Stimulated activated naive B cell treated with anti-CD40 and anti-IgM and Interleukin-4, amounts not matched to agents 10 μg/mL and 1 μg/mL and 100 μg/mL, for 72 hours (primary cell): ENCODE measurements around the gene NEURL4.
"Not testable (repeated sequence)": the region's sequence is repeated elsewhere in the genome, so short reads cannot be mapped to it uniquely, and the experiment has no call there.

Experiments used
- ATAC-seq, 2 donors: fragments of 150-1000 bp; cut with Tn5 transposase; replicated peaks; 2 replicates each; pipeline ENCODE4 v1.10.0; 2021; ENCODE audit warnings: moderate library complexity in 1 of 2
- DNase-seq: peaks from one replicate; pipeline ENCODE4 v3.0.0; 2021
- H3K27ac Mint-ChIP-seq: one replicate; pipeline ENCODE4 v1.8.0; 2022; ENCODE audit warnings: mild to moderate bottlenecking, mixed read lengths
- H3K27me3 Mint-ChIP-seq, 2 donors: one replicate each; pipeline ENCODE4 v1.8.0; 2022; ENCODE audit warnings: mixed read lengths in 2 of 2
- H3K36me3 Mint-ChIP-seq, 2 donors: one replicate each; pipeline ENCODE4 v1.8.0; 2022; ENCODE audit warnings: mixed read lengths in 2 of 2, mild to moderate bottlenecking in 1 of 2
- H3K4me1 Mint-ChIP-seq, 2 donors: one replicate each; pipeline ENCODE4 v1.8.0; 2022; ENCODE audit warnings: mixed read lengths in 2 of 2, mild to moderate bottlenecking in 1 of 2
- H3K4me3 Mint-ChIP-seq, 2 donors: one replicate each; pipeline ENCODE4 v1.8.0; 2022; ENCODE audit warnings: mild to moderate bottlenecking in 2 of 2, mixed read lengths in 2 of 2, moderate library complexity in 1 of 2
- H3K9me3 Mint-ChIP-seq, 2 donors: one replicate each; pipeline ENCODE4 v1.8.0; 2022; ENCODE audit warnings: mixed read lengths in 2 of 2, mild to moderate bottlenecking in 1 of 2

NEURL4 gene

DNA sequence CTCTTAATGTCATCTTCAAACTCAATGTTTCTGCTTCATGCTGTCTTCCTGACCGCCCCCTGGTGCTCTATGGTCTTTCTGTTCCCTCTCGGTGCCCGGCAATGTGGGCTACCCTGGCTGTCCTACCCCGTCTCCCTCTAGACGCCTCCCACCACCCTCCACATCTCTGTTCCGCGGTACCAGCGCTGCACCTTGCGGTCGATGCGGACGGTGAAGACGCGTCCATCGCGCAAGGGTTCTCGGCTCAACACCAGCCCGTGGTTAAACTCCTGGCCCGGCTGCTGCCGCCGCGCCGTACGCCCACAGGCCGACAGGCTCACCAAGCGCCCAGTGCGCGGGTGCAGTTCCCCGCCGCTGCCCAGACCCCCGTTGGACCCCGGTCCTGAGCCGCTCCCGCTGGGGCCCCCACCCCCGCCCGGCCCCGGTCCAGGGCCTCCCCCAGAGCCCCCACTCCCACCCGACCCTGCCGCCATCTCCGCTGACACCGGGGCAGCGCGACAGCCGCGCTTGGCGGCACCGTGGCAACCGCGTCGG is at the start of gene NEURL4:
NEURL4 (minus strand) TSS at position 496 of the 534 bp plus-strand sequence; CDS start at position 473, 23 bp downstream.
- Mint-ChIP-seq H3K4me1 (peaks cover 45 to 70% of the 10 kb centered on the region in 2 donors), H3K4me3 (peak within 1 kb of the TSS; percentile 95 to 97), H3K36me3 (peaks cover 22 to 39% of the 10 kb centered on the region in 2 donors), H3K9me3 (no peaks in the 10 kb centered on the region), H3K27me3 (no peaks in the 10 kb centered on the region), H3K27ac (peak within 1 kb of the TSS; percentile 99)
- ATAC-seq: peak; percentile 17 to 20
- no peak for DNase-seq

DNA sequence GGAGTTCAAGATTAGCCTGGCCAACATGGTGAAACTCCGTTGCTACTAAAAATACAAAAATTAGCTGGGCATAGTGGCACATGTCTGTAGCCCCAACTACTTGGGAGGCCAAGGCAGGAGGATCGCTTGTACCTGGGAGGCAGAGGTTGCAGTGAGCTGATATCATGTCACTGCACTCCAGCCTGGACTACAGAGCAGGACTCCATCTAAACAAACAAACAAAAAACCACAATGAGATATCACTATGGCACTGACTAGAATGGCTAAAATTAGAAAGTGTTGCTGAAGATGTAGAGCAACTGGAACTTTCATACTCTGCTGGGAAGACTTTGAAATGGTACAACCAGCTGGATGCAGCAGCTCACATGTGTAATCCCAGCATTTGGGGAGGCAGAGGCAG is 45.2 kb upstream of the NEURL4 start:
- peaks cover 4 to 5% of the 10 kb centered on the region in 2 donors for H3K9me3 Mint-ChIP-seq
- DNase-seq: no peak
- no peak for ATAC-seq
- peaks cover 0 to 3% of the 10 kb centered on the region in 2 donors for H3K36me3 Mint-ChIP-seq
- H3K4me3 Mint-ChIP-seq: no peak overlapping the region
- no peaks in the 10 kb centered on the region for H3K4me1 Mint-ChIP-seq
- H3K27ac Mint-ChIP-seq: no peak overlapping the region
- H3K27me3 Mint-ChIP-seq: peaks cover 17 to 22% of the 10 kb centered on the region in 2 donors

DNA sequence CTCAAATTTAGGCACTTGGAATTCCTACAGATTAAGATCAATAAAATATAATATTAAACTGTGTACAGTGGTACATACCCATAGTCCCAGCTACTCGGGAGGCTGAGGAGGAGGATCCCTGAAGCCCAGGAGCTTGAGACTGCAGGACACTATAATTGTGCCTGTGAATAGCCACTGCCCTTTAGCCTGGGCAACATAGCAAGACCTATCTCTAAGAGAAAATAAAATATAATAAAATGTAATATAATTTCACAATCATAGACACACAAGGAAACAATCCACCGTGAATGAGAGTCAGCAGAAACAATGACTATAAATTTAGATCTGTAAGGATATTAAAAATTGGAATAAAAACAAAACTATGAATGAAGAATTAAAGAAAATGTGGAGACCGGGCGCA is 41.7 kb upstream of the NEURL4 start:
- DNase-seq (no peak), ATAC-seq (no peak)
- H3K27ac Mint-ChIP-seq: no peak overlapping the region
- no peaks in the 10 kb centered on the region for H3K36me3 Mint-ChIP-seq
- peaks cover 5 to 10% of the 10 kb centered on the region in 2 donors for H3K27me3 Mint-ChIP-seq
- peaks cover 0 to 10% of the 10 kb centered on the region in 2 donors for H3K4me1 Mint-ChIP-seq
- H3K4me3 Mint-ChIP-seq: no peak overlapping the region
- H3K9me3 Mint-ChIP-seq: no peaks in the 10 kb centered on the region

DNA sequence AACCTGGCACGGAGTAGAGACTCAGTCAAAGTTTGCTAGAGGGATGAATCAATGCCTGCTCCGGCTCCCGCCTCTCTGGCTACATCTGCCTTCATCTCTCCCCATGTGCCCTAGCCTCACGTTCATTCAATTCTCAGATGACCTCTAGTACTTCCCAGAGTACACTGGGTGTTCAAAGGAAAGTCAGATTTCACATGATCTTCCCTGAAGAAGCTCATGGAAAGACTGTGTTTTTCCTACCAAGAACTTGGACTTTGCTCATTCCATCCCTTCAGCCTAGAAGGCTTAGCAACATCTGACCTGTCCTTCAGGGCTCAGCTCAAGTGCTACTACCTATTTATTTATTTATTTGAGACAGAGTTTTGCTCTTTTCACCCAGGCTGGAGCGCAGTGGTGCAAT is 40.7 kb upstream of the NEURL4 start:
- no peaks in the 10 kb centered on the region for H3K36me3 Mint-ChIP-seq
- ATAC-seq (no peak), DNase-seq (no peak)
- H3K4me3 Mint-ChIP-seq: no peak overlapping the region
- H3K4me1 Mint-ChIP-seq: peaks cover 0 to 10% of the 10 kb centered on the region in 2 donors
- H3K27me3 Mint-ChIP-seq: peaks cover 5 to 10% of the 10 kb centered on the region in 2 donors
- no peaks in the 10 kb centered on the region for H3K9me3 Mint-ChIP-seq
- H3K27ac Mint-ChIP-seq: no peak overlapping the region

DNA sequence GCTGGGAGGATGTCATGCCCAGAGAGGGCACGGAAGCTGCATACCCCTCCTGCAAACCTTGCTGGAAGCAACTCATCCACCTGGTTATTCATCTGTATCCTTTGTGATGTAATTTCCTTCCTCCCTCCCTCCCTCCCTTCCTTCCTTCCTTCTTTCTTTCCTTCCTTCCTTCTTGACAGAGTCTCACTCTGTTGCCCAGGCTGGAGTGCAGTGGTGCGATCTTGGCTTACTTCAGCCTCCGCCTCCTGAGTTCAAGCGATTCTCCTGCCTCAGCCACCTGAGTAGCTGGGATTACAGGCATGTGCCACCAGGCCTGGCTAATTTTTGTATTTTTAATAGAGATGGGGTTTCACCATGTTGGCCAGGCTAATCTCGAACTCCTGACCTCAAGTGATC is 39.5 kb upstream of the NEURL4 start:
- H3K27ac Mint-ChIP-seq, ATAC-seq, H3K4me1 Mint-ChIP-seq, H3K4me3 Mint-ChIP-seq, H3K36me3 Mint-ChIP-seq, DNase-seq, H3K27me3 Mint-ChIP-seq, H3K9me3 Mint-ChIP-seq: not testable (repeated sequence)

DNA sequence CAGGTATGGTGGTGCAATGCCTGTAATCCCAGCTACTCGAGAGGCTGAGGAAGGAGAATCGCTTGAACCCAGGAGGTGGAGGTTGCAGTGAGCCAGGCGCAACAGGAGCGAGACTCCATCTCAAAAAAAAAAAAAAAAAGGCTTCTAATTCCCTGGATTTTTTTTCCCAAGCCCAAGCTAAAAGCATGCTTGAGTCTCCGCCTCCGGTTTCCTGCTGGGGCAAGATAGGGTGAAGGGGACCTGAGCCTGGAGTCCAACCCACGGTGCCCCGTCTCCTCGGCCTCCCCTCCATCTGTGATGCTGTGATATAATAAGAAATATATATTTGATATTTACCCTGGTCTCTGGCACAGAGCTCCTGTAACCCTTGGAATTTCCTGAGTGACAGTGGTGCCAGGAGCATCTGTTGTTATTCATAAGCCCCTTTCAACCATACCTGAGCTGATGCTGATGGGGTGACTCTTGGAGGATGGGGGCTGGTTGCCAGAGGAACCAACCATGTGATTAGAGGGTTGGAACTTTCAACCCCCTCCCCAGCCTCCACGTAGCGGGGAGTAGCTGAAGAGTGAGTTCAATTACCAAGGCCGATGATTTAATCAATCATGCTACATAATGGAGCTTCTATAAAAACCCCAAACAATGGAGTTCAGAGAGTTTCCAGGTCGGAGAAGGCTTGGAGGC is 38.9 kb upstream of the NEURL4 start:
- DNase-seq: no peak
- no peak overlapping the region for H3K4me3 Mint-ChIP-seq

DNA sequence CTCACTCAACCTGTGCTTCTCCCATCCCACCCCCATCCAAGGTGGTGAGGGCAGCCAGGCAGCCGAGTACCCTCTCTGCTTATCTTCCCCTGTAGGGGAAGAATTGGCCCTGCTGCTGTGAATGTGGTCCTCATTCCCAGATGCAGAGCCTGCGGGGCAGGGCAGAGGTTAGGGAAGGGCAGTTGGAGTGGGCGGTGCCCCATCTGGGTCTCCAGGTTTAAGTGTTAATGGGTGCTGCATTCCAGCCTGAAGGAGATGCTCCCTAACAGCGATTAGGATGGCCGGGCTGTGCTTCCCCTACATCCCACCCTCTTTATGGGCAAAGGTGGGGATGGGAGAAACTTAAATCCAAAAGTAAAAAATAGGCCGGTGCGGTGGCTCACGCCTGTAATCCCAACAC is 37.9 kb upstream of the NEURL4 start:
- ATAC-seq (no peak), DNase-seq (no peak)
- no peak overlapping the region for H3K4me3 Mint-ChIP-seq
- H3K36me3 Mint-ChIP-seq: no peaks in the 10 kb centered on the region
- no peaks in the 10 kb centered on the region for H3K9me3 Mint-ChIP-seq
- peaks cover 0 to 10% of the 10 kb centered on the region in 2 donors for H3K4me1 Mint-ChIP-seq
- no peak overlapping the region for H3K27ac Mint-ChIP-seq
- peaks cover 1 to 11% of the 10 kb centered on the region in 2 donors for H3K27me3 Mint-ChIP-seq

More for the DNA sequence above, 38.9 kb upstream of the NEURL4 start:
- ATAC-seq: no peak
- Mint-ChIP-seq H3K27ac (no peak overlapping the region), H3K27me3 (peaks cover 0 to 10% of the 10 kb centered on the region in 2 donors), H3K4me1 (peaks cover 0 to 10% of the 10 kb centered on the region in 2 donors), H3K36me3 (no peaks in the 10 kb centered on the region), H3K9me3 (no peaks in the 10 kb centered on the region)

DNA sequence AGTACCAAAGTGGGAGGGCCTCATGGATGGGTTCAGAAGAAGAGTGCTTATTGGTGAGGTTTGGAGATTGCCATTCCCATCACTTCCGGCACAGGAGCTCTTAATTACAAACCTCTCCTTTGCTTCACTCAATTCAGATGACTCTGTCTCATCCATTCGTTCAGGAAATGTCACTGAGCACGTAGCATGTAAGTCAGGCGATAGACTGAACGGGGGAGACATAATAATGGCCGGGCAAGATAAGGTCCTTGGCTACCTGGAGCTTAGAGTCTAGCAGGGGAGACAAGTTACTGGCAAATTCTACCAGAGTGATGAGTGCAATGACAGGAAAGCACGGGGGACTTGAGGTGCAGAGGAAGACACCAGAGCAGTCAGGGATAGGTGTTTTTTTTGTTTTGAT is 36.8 kb upstream of the NEURL4 start:
- not testable (repeated sequence) for H3K27ac Mint-ChIP-seq, H3K9me3 Mint-ChIP-seq, DNase-seq, H3K36me3 Mint-ChIP-seq, H3K4me3 Mint-ChIP-seq, H3K4me1 Mint-ChIP-seq, ATAC-seq
- H3K27me3 Mint-ChIP-seq: peaks cover 7 to 20% of the 10 kb centered on the region in 2 donors

DNA sequence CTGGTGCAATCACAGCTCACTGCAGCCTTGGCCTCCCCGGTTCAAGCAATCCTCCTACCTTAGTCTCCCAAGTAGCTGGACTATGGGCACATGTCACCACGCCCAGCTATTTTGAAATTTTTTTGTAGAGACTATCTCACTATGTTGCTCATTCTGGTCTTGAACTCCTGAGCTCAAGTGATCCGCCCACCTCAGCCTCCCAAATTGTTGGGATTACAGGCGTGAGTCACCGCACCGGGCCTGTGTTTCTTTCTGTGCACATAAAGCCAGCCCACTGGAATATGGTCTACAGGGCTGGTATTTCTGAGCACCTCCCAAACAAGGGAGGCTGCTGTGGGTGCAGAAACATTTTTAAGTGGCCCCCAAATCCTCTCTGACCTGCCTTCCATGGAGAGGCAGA is 34.2 kb upstream of the NEURL4 start:
- H3K27ac Mint-ChIP-seq: no peak overlapping the region

DNA sequence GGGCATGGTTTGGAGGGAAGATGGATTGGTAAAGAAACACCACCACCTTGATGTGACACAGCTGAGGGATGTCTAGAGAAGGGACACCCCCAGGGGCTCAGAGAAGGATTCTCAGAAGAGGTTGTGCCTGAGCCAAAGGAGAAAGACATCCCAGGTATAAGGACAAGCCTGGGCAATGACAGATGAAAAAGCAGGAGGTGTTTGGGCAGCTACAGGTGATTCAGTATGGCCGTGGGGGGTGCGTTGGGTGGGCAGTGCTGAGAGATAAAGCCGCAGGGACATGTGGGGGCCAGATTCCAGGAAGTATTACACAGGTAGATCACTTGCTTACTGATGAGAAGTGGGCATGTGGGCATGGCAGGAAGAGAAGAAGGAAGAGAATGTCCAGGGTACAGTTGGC is 32.8 kb upstream of the NEURL4 start:
- Mint-ChIP-seq H3K4me1 (no peaks in the 10 kb centered on the region), H3K27me3 (peaks cover 7 to 10% of the 10 kb centered on the region in 2 donors), H3K27ac (no peak overlapping the region), H3K36me3 (no peaks in the 10 kb centered on the region), H3K9me3 (no peaks in the 10 kb centered on the region), H3K4me3 (no peak overlapping the region)
- no peak for DNase-seq
- no peak for ATAC-seq

More for the DNA sequence above, 34.2 kb upstream of the NEURL4 start:
- H3K36me3 Mint-ChIP-seq: no peaks in the 10 kb centered on the region
- no peaks in the 10 kb centered on the region for H3K9me3 Mint-ChIP-seq
- H3K27me3 Mint-ChIP-seq: peaks cover 7 to 10% of the 10 kb centered on the region in 2 donors
- DNase-seq (no peak), ATAC-seq (no peak)
- no peak overlapping the region for H3K4me3 Mint-ChIP-seq
- H3K4me1 Mint-ChIP-seq: peaks cover 0 to 4% of the 10 kb centered on the region in 2 donors

DNA sequence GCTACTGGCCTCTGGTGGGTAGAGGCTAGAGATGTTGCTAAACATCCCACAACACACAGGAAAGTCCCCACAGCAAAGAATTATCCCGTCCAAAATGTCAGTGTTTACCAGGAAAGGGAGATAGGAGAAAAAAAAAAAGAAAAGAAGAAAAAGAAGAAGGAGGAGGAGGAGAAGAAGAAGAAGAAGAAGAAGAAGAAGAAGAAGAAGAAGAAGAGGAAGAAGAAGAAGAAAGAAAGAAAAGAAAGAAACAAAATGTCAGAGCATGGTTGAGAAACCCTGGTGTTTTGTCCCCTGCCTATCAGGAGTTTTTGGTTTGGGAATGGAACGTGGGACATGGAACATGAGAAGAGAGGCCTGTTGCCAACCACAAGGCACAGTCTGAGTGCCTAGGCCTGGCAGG is 28.2 kb upstream of the NEURL4 start:
- H3K9me3 Mint-ChIP-seq: no peaks in the 10 kb centered on the region
- H3K36me3 Mint-ChIP-seq: peaks cover 2 to 5% of the 10 kb centered on the region in 2 donors
- ATAC-seq: no peak
- DNase-seq: no peak
- no peak overlapping the region for H3K27ac Mint-ChIP-seq
- no peak overlapping the region for H3K4me3 Mint-ChIP-seq
- H3K27me3 Mint-ChIP-seq: peaks cover 7 to 10% of the 10 kb centered on the region in 2 donors
- H3K4me1 Mint-ChIP-seq: peaks cover 24 to 33% of the 10 kb centered on the region in 2 donors

DNA sequence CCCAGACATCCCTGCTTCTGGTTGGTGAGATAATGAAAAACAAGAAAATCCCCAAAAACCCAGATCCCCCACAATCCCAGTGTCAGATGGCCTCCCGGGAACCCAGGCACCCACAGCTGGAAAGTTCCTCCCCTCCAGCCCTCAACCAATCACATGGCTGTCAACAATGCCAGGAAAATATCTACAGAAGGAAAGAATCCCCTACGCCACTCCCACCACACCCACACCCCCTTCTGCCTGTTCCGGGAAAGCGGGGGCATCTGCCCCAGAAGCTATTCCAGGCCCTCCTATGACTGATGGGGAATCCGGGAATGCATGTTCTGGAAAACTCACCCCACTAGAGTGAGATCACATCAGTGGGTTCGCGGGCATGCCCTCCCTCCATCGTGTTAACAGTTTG is 27.6 kb upstream of the NEURL4 start:
- Mint-ChIP-seq H3K4me1 (peaks cover 25 to 36% of the 10 kb centered on the region in 2 donors), H3K4me3 (peak overlapping the region in 1 of 2 donors; percentile 14), H3K36me3 (peaks cover 2 to 6% of the 10 kb centered on the region in 2 donors), H3K27me3 (peaks cover 3 to 6% of the 10 kb centered on the region in 2 donors), H3K27ac (no peak overlapping the region), H3K9me3 (no peaks in the 10 kb centered on the region)
- ATAC-seq: no peak
- no peak for DNase-seq

DNA sequence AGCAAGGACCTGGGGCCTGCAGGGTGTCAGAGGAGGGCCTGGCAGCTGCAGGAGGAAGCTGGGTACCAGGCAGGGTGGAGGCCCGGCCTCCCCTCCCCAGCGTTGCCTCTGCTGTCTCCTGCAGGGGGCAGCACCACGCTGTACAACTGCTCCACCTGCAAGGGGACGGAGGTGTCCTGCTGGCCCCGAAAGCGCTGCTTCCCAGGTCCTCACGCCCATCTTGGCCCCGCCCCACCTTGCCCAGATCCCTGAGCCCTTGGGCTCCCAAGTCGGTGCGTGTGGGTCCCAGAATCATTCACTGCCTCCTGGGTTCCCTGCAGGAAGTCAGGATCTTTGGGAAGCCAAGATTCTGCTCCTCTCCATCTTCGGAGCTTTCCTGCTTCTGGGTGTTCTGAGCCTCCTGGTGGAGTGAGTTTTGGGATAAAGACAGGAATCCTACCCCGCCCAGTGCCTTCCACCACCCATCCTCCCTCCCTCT is 27.0 kb upstream of the NEURL4 start:
- peak; percentile 83 for DNase-seq
- Mint-ChIP-seq H3K9me3 (no peaks in the 10 kb centered on the region), H3K27me3 (no peaks in the 10 kb centered on the region), H3K36me3 (peaks cover 6 to 9% of the 10 kb centered on the region in 2 donors), H3K4me1 (peaks cover 28 to 41% of the 10 kb centered on the region in 2 donors), H3K27ac (peak overlapping the region; percentile 14), H3K4me3 (no peak overlapping the region)
- peak; percentile 74 to 76 for ATAC-seq

DNA sequence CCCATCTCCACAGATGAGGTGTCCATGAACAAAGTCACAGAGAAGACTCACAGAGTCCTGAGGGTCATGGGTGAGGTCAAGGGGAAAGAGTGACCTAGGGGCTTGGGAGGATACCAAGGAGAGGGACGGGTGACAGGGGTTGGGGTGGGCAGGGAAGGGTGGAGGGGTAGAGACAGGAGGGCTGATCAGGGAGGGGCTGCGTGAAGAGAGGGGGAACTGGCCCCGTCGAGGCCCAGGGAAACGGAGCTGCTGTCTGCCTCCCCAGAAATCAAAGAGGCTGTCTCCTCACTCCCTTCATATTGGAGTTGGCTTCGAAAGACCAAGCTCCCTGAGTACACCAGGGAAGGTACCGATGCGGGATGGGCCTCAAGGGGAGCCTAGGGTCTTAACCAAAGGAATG is 26.4 kb upstream of the NEURL4 start:
- Mint-ChIP-seq H3K9me3 (no peaks in the 10 kb centered on the region), H3K4me1 (peaks cover 28 to 46% of the 10 kb centered on the region in 2 donors), H3K36me3 (peaks cover 8 to 10% of the 10 kb centered on the region in 2 donors), H3K4me3 (no peak overlapping the region), H3K27ac (peak overlapping the region; percentile 47), H3K27me3 (no peaks in the 10 kb centered on the region)
- ATAC-seq (no peak), DNase-seq (no peak)

DNA sequence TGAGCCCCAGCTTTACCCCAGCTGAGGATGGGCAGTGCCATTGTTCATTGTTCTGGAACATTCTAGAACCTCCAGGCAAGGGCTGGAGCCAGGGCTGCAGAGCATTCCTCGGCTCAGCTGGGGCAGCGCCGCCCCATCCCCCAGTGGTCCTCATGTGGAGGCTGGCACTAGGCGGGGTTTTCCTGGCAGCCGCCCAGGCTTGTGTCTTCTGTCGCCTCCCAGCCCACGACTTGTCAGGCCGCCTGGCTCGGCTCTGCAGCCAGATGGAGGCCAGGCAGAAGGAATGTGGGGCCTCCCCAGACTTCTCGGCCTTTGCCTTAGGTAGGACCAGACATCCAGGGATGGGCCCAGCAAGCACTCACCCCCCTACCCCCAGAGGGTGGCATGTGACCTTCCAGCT is 25.9 kb upstream of the NEURL4 start, which contains the start of gene TMEM95:
TMEM95 (plus strand) TSS at position 104 of the 400 bp plus-strand sequence; CDS start at position 153, 49 bp downstream.
- H3K27me3 Mint-ChIP-seq: no peaks in the 10 kb centered on the region
- no peak for DNase-seq
- ATAC-seq: no peak
- H3K4me3 Mint-ChIP-seq: no peak within 1 kb of the TSS
- H3K4me1 Mint-ChIP-seq: peaks cover 31 to 50% of the 10 kb centered on the region in 2 donors
- peaks cover 8 to 13% of the 10 kb centered on the region in 2 donors for H3K36me3 Mint-ChIP-seq
- no peaks in the 10 kb centered on the region for H3K9me3 Mint-ChIP-seq
- H3K27ac Mint-ChIP-seq: peak within 1 kb of the TSS; percentile 70
